SKM-1 treated with dmso at 0.1 percent for 144 hours (cell line): ENCODE data around the gene OPN3.

ENCODE experiments used
- DNase-seq: peaks from one replicate; lab custom pipeline; 2025; ENCODE audit not compliant: unreplicated experiment; lab: John Stamatoyannopoulos, UW

OPN3 gene

GRCh38 chr1:241591736-241592135, 48.4 kb downstream of the OPN3 start:
- DNase-seq = no peak

GRCh38 chr1:241591317-241591716, 48.9 kb downstream of the OPN3 start:
- DNase-seq = no peak

- no peak for DNase-seq
These were observed 49.5 kb downstream of the OPN3 start for GRCh38 chr1:241590719-241591118.

GRCh38 chr1:241589521-241589920, 50.6 kb downstream of the OPN3 start:
- peak; percentile 69 for DNase-seq

GRCh38 chr1:241586905-241587512, 53.2 kb downstream of the OPN3 start:
- DNase-seq = no peak

- DNase-seq = no peak
These were observed 57.2 kb downstream of the OPN3 start for GRCh38 chr1:241582921-241583321.

GRCh38 chr1:241579434-241579833, 60.7 kb downstream of the OPN3 start:
- DNase-seq = no peak

GRCh38 chr1:241574154-241574553, 66.0 kb downstream of the OPN3 start:
- DNase-seq = no peak

GRCh38 chr1:241569848-241570247, 70.3 kb downstream of the OPN3 start:
- DNase-seq = no peak

GRCh38 chr1:241560849-241561187, 79.4 kb downstream of the OPN3 start:
- DNase-seq = no peak

- DNase-seq = peak; percentile 92
These were observed 79.9 kb downstream of the OPN3 start for GRCh38 chr1:241560146-241560848.

GRCh38 chr1:241557551-241558193, 82.5 kb downstream of the OPN3 start:
- DNase-seq = no peak

- DNase-seq = no peak
These were observed 83.1 kb downstream of the OPN3 start for GRCh38 chr1:241557031-241557430.

GRCh38 chr1:241555526-241555925, 84.6 kb downstream of the OPN3 start:
- DNase-seq = no peak

- peak; percentile 65 for DNase-seq
These were observed 86.1 kb downstream of the OPN3 start for GRCh38 chr1:241553886-241554592.

- DNase-seq = peak; percentile 97
These were observed 88.2 kb downstream of the OPN3 start for GRCh38 chr1:241551759-241552638.

GRCh38 chr1:241550318-241550717, 89.9 kb downstream of the OPN3 start:
- DNase-seq = no peak

GRCh38 chr1:241548008-241548407, 92.2 kb downstream of the OPN3 start:
- no peak for DNase-seq
